Breast epithelium (tissue), 4 donors: Measurements from ENCODE around the gene PRRC1. TPM values are rescaled to one million over a fixed set of nuclear protein-coding genes. Genes with fewer than 3 reads are reported as not detected.

Source experiments
- DNase-seq, 2 donors: peaks; one replicate each; pipeline ENCODE4 v3.0.0-alpha.2; 2019; ENCODE audit warnings: low spot score in 2 of 2
- H3K27ac ChIP-seq, 2 donors: fragments of 200-600 bp; sonication (generic) in 1 of 2; one replicate each; pipeline ENCODE4 v1.5.1; 2016 to 2019; ENCODE audit warnings: mild to moderate bottlenecking in 1 of 2
- H3K27me3 ChIP-seq, 2 donors: fragments of 200-600 bp; sonication (generic) in 1 of 2; one replicate each; pipeline versions ENCODE4 v1.5.1 to v1.6.0; 2017 to 2019; ENCODE audit warnings: control low read depth in 1 of 2, mild to moderate bottlenecking in 1 of 2
- H3K36me3 ChIP-seq: fragments of 200-600 bp; one replicate; pipeline ENCODE4 v1.5.1; 2019
- H3K4me1 ChIP-seq, 2 donors: fragments of 200-600 bp; sonication (generic); one replicate each; pipeline ENCODE4 v1.5.1; 2016 to 2019; ENCODE audit warnings: control low read depth in 1 of 2
- H3K4me3 ChIP-seq, 3 donors: fragments of 200-600 bp; sonication (generic); 1 replicate in 2 of 3; 2 replicates in 1 of 3; pipeline ENCODE4 v1.5.1; 2016 to 2019; ENCODE audit warnings: mild to moderate bottlenecking in 3 of 3, moderate library complexity in 2 of 3
- H3K9me3 ChIP-seq, 2 donors: fragments of 200-600 bp; sonication (generic) in 1 of 2; one replicate each; pipeline ENCODE4 v1.5.1; 2016 to 2019; ENCODE audit warnings: control low read depth in 1 of 2
- POLR2A ChIP-seq: fragments of 450-650 bp; IDR thresholded peaks from one replicate; pipeline ENCODE4 v1.6.1; 2016; ENCODE audit warnings: antibody characterized with exemption, mild to moderate bottlenecking, moderate library complexity
- POLR2AphosphoS5 ChIP-seq, 3 donors: sonication (generic); formaldehyde crosslinking; IDR thresholded peaks; one replicate each; pipeline ENCODE4 v1.6.1; 2017; ENCODE audit warnings: antibody characterized with exemption in 3 of 3
- intact Hi-C: fragments of 100-400 bp; cut with DNase I; formaldehyde crosslinking; loops from one replicate; pipeline ENCODE4 v1.15.1; 2023; ENCODE audit warnings: low total_unique reads
- total RNA-seq, 3 donors: library from RNA; depleted of rRNA; stranded (reverse); fragments of >200 nt; gene quantifications; one replicate each; pipeline ENCODE4 v1.1.0, GENCODE V29; 2016
- TF ChIP-seq, protein P1 (sequence below), 3 donors: fragments of 450-650 bp; IDR thresholded peaks; one replicate each; pipeline ENCODE4 v1.5.1; 2016 to 2017; ENCODE audit warnings: antibody characterized with exemption in 3 of 3, mild to moderate bottlenecking in 3 of 3, moderate library complexity in 3 of 3

Gene PRRC1
- total RNA-seq, 3 donors from 2014 or later, result 37.8 to 59.1 (median 53.7) TPM

DNA sequence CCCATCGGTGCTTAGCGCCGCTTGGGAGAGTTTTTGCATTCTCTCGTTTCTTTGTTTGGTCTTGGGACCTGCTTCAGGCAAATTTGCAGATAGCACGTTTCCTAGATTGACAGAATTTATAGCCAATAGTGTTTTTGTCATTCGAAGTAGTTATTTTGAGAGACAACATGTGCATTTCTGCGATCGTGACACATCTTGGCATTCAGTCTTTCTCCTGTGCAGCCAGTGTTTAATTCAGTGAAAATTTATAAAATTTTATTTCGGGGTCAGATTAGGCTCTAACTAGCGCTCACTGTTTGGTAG is 830 bp downstream of the PRRC1 start:
- Histone ChIP-seq H3K4me1 (no peaks in the 10 kb centered on the region), H3K9me3 (peaks cover 0 to 11% of the 10 kb centered on the region in 2 donors), H3K36me3 (no peaks in the 10 kb centered on the region), H3K27ac (peak overlapping the region; percentile 84 to 92), H3K4me3 (peak overlapping the region; percentile 91 to 99 (median 93)), H3K27me3 (no peaks in the 10 kb centered on the region)
- no peak for DNase-seq
- intact Hi-C loops, result no loop called here
- TF ChIP-seq, protein P1, sequence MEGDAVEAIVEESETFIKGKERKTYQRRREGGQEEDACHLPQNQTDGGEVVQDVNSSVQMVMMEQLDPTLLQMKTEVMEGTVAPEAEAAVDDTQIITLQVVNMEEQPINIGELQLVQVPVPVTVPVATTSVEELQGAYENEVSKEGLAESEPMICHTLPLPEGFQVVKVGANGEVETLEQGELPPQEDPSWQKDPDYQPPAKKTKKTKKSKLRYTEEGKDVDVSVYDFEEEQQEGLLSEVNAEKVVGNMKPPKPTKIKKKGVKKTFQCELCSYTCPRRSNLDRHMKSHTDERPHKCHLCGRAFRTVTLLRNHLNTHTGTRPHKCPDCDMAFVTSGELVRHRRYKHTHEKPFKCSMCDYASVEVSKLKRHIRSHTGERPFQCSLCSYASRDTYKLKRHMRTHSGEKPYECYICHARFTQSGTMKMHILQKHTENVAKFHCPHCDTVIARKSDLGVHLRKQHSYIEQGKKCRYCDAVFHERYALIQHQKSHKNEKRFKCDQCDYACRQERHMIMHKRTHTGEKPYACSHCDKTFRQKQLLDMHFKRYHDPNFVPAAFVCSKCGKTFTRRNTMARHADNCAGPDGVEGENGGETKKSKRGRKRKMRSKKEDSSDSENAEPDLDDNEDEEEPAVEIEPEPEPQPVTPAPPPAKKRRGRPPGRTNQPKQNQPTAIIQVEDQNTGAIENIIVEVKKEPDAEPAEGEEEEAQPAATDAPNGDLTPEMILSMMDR (IDR thresholded peaks at IDR 0.05), result no peak
- TF ChIP-seq POLR2A, result no peak
- TF ChIP-seq POLR2AphosphoS5 (IDR thresholded peaks at IDR 0.05), result no peak

DNA sequence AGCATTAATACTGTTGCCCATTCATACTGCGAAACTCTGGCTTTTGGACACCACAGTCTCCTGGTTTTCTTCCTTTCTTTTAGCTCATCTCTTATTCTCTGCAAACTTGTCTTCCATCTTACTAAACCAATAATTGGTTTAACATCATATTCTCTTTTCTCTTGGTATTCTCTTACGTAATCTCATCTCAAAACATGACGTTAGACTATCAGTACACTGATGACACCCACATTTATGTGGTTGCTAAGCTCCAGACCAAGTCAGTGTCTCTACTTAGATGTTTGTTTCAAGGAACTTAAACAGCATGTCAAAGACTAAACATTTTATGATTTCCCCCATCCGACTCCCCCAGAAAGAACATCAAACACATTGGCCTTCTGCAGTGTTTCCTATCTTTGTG is 2.1 kb downstream of the PRRC1 start:
- no peak overlapping the region for H3K27ac ChIP-seq
- H3K4me3 ChIP-seq, result peak overlapping the region in 1 of 3 donors; percentile 5
- DNase-seq, result no peak
- no peak for TF ChIP-seq POLR2A
- no peaks in the 10 kb centered on the region for H3K36me3 ChIP-seq
- H3K27me3 ChIP-seq, result no peaks in the 10 kb centered on the region
- intact Hi-C loops, result no loop called here
- peaks cover 0 to 11% of the 10 kb centered on the region in 2 donors for H3K9me3 ChIP-seq
- no peaks in the 10 kb centered on the region for H3K4me1 ChIP-seq

DNA sequence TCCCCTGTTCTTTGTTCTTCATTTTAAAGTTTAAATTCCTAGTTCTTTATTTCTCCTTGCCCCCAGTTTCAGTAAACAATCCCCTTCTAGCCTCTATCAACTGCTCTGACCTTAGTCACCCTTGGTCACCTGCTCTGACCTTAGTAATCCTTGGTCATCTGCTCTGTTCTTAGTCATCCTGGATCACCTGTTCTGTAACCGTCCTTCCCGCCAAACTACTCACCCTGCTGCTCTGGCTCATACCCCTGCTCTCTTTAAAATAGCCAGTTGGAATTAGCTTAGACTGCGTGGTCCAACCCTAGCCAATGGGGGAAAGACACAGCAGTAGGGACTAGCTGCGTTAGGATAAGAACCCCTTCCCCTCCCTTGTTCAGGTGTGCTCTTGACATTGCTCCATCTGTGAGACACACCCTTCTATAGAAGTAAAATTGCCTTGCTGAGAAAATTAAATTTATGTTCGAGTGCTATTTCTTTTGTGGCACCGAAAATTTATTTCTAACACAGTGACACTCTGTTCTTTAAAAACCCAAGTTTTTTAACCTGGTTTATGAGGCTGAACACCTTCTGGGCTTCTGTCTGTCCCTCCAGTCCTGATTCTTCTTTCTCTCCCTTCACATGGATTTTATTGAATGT is 3.8 kb downstream of the PRRC1 start:
- H3K27ac ChIP-seq, result no peak overlapping the region
- no peak for DNase-seq
- H3K4me3 ChIP-seq, result no peak overlapping the region
- peaks cover 0 to 11% of the 10 kb centered on the region in 2 donors for H3K9me3 ChIP-seq
- TF ChIP-seq, protein P1 (IDR thresholded peaks at IDR 0.05), result no peak
- no peak for TF ChIP-seq POLR2AphosphoS5 (IDR thresholded peaks at IDR 0.05)
- TF ChIP-seq POLR2A, result no peak
- no peaks in the 10 kb centered on the region for H3K4me1 ChIP-seq
- H3K27me3 ChIP-seq, result no peaks in the 10 kb centered on the region
- H3K36me3 ChIP-seq, result peaks cover 8% of the 10 kb centered on the region
- intact Hi-C loops, result no loop called here

DNA sequence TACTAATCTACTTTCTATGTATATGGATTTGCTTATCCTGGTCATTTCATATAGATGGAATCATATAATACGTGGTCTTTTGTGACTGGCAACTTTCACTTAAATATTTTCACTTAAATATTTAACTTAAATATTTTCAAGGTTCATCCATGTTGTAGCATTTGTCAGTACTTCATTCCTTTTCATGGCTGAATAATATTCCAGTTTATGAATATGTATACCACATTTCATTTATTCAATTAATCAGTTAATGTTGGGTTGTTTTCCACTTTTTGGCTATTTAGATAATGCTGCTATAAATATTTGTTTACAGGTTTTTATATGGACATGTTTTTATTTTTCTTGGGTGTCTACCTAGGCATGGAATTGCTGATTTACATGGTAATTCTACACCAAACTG is 7.7 kb downstream of the PRRC1 start:
- H3K27me3 ChIP-seq, result no peaks in the 10 kb centered on the region
- H3K27ac ChIP-seq, result no peak overlapping the region
- DNase-seq, result no peak
- intact Hi-C loops, result no loop called here
- H3K4me1 ChIP-seq, result no peaks in the 10 kb centered on the region
- no peak overlapping the region for H3K4me3 ChIP-seq
- TF ChIP-seq, protein P1 (IDR thresholded peaks at IDR 0.05), result no peak
- TF ChIP-seq POLR2A, result no peak
- no peak for TF ChIP-seq POLR2AphosphoS5 (IDR thresholded peaks at IDR 0.05)
- peaks cover 8% of the 10 kb centered on the region for H3K36me3 ChIP-seq
- peaks cover 0 to 11% of the 10 kb centered on the region in 2 donors for H3K9me3 ChIP-seq

DNA sequence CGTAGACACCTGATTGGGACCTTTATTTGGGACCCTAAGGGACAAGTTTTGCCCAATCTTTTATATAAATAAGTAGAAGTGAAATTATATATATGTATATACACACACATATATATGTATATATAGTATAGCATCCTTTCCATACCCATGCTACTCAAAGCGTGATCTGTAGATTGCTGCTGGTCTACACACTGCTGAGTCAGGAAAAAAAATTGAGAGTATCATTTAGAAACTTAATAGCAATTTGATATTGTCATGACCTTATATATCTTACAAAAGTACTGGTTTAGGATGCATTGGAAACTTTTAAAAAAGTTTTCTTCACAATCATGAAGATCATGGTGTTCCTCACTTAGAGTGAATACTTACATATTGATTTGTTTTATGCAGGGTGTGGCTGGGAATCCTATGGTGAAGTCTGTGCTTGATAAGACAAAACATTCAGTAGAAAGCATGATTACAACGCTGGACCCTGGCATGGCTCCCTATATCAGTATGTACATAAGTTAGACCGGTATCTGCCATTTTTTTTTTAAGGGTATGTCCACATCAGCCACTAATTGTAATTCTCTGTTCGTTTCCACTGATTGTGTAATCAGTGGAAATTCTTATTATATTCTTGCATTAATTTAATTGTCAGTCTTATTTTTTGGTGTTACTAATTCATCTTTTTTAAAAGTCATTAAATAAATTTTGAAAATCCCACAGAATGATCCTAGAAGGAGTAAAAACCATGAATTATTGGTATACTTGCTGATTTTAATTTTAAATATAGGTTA is 12.7 kb downstream of the PRRC1 start:
- Histone ChIP-seq H3K27me3 (no peaks in the 10 kb centered on the region), H3K36me3 (peaks cover 4% of the 10 kb centered on the region), H3K4me1 (no peaks in the 10 kb centered on the region), H3K4me3 (no peak overlapping the region), H3K9me3 (no peaks in the 10 kb centered on the region), H3K27ac (no peak overlapping the region)
- no peak for DNase-seq
- no peak for TF ChIP-seq POLR2A
- TF ChIP-seq, protein P1 (IDR thresholded peaks at IDR 0.05), result no peak
- no peak for TF ChIP-seq POLR2AphosphoS5 (IDR thresholded peaks at IDR 0.05)
- intact Hi-C loops, result no loop called here
